ENCODE data around the gene ACAD9.
"Not testable (repeated sequence)": the region's sequence is repeated elsewhere in the genome, so short reads cannot be mapped to it uniquely, and the experiment has no call there.

Gene ACAD9

GRCh38 chr3:128895843-128896697, 16.6 kb downstream of the ACAD9 start:
- DNase-seq (ENCODE audit: low spot score) = no peak

DNA sequence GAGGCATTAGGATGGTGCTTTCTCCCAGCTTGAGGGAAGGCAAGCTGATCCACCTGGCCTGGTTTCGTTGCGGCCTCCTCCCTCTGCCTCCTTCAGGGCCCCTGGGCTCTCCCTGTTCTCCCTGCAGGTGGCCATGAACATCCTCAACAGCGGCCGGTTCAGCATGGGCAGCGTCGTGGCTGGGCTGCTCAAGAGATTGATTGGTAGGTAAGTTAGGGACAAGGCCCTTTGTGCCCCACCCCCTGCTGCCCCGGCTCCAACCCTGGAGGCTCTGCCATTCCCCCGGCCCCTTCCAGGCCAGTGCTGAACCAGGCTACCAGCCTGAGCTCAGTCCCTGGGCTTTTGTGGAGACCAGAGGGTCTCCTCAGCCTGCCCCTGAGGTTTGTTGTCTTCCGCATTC, 23.0 kb downstream of the ACAD9 start:
- DNase-seq (ENCODE audit: low spot score) = no peak

DNA sequence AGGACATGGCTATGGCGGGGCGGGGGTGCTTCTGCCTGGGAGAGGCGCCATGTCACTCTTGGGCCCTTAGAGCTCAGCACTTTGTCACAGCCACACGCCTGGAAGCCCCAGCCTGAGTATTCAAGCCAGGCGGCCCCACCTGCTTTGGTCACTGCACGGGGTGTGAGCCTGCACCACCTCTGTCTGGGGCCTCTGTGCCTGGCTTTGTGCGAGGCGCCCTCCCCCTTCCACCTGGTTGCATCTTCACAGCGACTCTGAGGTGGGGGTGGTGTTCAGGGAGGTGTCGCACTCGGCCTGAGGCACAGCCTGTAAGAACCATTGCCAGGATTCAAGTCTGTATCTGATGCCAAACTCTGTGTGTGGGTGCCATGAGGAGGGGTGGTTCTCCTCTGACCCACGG, 24.1 kb downstream of the ACAD9 start:
- DNase-seq (ENCODE audit: low spot score) = no peak

DNA sequence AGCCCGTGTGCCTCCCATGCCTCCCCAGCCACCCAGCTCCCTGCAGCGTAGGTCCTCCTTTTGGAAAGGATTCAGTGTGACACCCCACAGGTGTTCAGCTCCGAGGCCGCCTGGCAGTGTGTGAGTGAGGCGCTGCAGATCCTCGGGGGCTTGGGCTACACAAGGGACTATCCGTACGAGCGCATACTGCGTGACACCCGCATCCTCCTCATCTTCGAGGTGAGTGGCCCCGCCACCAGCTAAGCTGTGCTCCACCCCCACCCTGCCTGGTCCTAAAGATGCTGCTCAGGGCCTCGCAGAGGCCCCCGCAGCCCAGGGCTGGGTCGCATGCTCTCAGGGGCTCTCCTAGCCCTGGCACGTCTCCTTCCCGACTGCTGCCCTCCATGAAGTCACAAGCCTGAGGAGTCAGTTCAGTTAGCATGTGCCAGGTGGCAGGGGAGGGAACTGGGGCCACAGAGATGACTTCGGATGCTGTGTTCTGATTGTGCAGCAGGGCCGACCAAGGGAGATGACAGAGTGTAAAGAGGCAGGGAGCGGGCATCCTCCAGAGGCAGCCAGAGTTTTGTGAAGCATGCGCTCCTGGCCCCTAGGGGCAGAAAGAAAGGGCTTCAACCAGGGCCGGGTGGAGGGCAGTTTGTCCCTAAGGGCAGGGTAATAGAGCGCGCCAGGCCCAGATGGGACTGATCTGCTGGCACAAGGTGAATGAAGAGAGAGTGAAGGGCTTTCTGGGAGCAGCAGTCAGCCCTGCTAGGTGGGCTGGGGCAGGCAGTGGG, 26.8 kb downstream of the ACAD9 start:
- DNase-seq (ENCODE audit: low spot score) = no peak

DNA sequence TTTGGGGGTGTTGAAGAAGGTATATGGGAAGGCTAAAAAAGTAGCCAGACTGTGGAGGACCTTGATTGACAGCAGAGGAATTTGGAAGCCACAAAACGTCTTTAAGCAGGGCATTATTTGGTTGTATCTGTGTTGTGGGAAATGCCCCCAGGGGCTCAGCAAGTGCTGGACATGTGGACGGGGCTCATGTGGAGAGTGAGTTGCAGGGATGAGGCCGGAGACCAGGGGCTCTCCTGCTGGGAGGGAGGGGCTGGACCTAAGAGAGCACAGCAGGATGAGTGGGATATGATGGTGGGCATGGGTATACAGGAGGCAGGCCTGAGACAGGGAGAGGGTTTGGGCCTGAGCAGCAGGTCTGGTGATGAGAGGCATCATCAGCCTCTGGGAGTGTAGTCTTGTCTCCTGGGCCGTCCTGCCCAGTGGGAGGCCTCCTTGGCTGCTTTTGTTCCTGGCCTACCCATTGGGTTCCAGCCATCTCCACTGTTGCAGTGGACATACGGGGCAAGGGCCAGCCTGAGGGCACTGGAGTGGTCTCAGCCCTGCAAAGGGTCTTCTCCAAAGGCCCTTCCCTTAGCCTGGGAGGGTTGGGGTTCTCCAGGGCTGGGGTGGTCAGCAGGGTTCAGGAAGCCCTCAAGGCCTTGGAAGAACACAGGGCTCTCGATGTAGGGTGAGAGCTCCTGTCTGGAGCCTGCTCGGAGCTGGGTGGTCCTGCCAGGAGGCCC, 27.5 kb downstream of the ACAD9 start:
- DNase-seq (ENCODE audit: low spot score) = no peak

GRCh38 chr3:128907706-128908445, 28.5 kb downstream of the ACAD9 start:
- DNase-seq (ENCODE audit: low spot score) = no peak

- DNase-seq (ENCODE audit: low spot score) = no peak
Observed at GRCh38 chr3:128908951-128909350, 29.5 kb downstream of the ACAD9 start.

DNA sequence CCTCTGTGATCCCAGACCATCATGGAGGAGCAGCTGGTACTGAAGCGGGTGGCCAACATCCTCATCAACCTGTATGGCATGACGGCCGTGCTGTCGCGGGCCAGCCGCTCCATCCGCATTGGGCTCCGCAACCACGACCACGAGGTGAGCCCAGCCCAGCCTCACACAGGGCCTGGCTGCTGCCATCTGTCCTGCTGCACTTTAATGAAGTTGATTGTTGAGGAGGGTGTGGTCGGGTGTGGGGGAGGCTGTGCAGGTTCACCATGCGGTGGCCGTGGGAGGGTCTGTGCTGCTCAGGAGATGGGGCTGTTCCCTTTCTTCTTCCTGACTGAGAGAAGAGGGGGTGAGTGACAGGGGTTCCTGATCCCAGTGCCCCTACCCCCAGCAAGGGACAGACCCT, 30.6 kb downstream of the ACAD9 start:
- no peak for DNase-seq (ENCODE audit: low spot score)

DNA sequence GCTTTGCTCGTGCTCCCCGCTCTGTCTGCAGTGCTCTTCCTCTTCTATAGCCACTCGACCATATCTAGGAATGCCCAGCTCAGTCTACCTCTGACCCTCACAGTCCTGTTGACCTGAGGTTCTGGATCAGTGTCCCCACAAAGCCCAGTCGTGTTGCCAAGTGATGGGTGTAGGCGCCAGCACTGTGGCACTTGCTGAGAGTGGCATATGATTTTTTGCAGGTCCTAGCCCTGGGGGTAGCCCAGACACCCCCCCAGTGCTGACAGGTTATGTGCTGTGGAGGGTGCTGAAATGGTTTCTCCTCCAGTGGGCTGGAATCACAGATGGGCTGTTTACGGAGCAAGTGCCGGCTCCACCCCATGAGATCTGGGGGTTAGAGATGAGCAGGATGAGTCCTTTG, 32.5 kb downstream of the ACAD9 start:
- no peak for DNase-seq (ENCODE audit: low spot score)

DNA sequence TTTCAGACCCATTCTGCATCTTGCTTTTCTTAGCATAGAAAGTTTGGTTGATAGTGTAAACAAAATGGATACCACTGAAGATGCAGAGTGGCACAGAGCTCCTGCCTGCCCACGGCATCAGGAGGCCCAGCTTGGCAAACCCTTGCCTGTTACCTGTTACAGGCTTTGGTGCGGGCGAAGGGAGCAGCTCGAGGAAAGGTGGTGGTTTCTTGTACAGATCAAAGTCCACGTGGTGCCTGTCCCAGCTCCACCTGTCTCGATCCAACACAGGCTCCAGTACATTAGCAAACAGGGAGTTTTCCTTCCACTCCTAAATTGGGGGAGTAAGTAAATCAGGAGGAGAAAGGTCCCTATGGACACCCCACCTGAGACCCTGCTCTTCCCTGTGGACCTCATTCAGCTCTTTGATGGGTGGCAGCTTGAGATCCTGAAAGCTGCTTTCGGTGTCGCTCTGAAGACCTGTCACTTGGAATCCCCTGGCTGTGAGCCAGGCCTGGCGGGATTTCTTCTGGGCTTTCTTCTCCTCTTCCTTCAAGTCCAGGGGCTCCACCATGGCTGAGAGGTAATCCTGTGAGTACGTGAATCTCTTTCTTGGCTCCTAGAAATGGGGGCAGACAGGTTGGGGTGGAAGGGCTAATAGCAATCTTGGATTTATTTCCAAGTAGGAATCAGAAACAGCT, 35.7 kb downstream of the ACAD9 start:
- DNase-seq (ENCODE audit: low spot score) = no peak

DNA sequence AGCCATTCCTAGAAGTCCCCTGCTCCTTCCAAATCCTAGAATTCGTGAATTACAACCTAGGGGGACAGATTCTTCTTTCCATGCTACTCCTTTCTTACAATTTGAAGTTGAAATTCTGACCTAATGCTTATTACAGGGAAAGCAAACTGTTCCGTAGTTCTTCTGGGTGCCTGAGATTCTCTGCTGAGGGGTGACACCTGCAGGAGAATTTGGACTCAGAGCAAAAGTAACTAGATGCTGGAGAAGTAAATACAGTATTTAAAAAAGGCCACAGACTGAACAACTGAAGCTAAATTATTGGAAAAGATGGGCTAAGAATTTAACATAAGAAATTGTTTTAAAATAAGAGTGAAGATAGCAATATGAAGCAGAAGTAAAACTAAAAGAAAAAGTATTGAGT, 37.9 kb downstream of the ACAD9 start:
- no peak for DNase-seq (ENCODE audit: low spot score)

- no peak for DNase-seq (ENCODE audit: low spot score)
Observed at GRCh38 chr3:128919988-128920387, 40.6 kb downstream of the ACAD9 start.

- DNase-seq (ENCODE audit: low spot score) = no peak
Observed at GRCh38 chr3:128922804-128923459, 43.5 kb downstream of the ACAD9 start.

DNA sequence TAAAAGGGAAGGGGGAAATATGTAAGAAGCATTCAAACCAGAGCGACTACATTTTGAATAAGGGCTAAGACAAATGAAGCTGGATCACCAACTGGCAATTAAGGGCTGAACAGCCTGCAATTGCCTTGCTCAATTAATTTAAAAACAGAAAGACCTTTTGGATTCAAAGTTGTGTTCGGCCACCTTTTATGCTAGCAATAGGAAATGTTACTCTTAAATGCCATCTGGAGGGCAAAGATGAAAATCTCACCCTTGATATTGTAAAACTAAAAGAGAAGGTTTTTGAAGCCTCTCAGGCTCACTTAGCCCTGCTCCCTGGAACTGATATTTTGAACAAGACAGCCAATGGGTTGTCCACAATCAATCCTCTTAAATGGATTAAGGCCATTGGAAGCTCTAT, 44.2 kb downstream of the ACAD9 start:
- peak; percentile 21 for DNase-seq (ENCODE audit: low spot score)

DNA sequence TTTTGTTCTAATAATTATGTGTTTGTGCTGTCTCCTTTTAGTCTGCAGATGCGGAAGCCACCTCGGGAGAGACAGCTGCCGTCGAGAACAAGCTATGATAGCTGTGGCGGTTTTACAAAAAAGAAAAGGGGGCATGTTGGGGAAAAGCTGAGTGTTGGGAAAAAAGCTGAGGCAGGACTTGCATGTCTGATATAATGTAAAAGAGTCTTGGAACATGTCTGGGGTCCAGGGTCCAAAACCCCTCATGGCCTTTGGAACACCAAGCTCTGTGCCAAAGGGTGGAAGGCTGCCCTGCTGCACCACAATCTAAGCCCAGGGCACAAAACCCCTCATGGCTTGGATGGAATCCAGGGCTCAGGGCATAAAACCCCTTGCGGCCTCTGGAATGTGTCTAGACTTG, 44.6 kb downstream of the ACAD9 start:
- not testable (repeated sequence) for DNase-seq (ENCODE audit: low spot score)

- DNase-seq (ENCODE audit: low spot score) = no peak
Observed at GRCh38 chr3:128929364-128929763, 49.9 kb downstream of the ACAD9 start.

DNA sequence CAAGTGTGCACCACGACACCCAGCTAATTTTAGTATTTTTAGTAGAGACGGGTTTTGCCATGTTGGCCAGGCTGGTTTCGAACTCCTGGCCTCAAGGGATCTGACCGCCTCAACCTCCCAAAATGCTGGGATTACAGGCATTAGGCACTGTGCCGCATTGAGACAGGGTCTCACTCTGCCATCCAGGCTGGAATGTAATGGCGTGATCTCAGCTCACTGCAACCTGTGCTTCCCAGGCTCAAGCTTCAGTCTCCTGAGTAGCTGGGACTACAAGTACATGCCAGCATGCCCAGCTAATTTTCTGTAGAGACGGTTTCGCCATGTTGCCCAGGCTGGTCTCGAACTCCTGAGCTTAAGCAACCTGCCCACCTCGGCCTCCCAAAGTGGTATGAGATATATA, 51.6 kb downstream of the ACAD9 start:
- no peak for DNase-seq (ENCODE audit: low spot score)

GRCh38 chr3:128932516-128933212, 53.2 kb downstream of the ACAD9 start:
- no peak for DNase-seq (ENCODE audit: low spot score)

- DNase-seq (ENCODE audit: low spot score) = no peak
Observed at GRCh38 chr3:128933213-128933921, 53.9 kb downstream of the ACAD9 start.

- no peak for DNase-seq (ENCODE audit: low spot score)
Observed at GRCh38 chr3:128933922-128934253, 54.5 kb downstream of the ACAD9 start.
